ENCODE data around the gene SCYL1.
A peak's percentile ranks its signal among the peaks of the same experiment; 100 is the strongest.

Gene SCYL1

GRCh38 chr11:65488273-65489034 is 36.4 kb upstream of the SCYL1 start:
- DNase-seq (ENCODE audit: low read depth) = no peak
- H3K4me3 ChIP-seq (ENCODE audit: low read depth, low read length) = no peak overlapping the region
- TF ChIP-seq MYC (IDR thresholded peaks at IDR 0.05; ENCODE audit: low read depth, low read length) (no peak), POLR2A (IDR thresholded peaks at IDR 0.05; ENCODE audit: extremely low read depth, insufficient read length) (no peak), CTCF (IDR thresholded peaks at IDR 0.05; ENCODE audit: low read depth, low read length) (no peak)
- TF ChIP-seq, protein P1, sequence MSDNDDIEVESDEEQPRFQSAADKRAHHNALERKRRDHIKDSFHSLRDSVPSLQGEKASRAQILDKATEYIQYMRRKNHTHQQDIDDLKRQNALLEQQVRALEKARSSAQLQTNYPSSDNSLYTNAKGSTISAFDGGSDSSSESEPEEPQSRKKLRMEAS (IDR thresholded peaks at IDR 0.05; ENCODE audit: low read depth, low read length) = no peak

- TF ChIP-seq CTCF (IDR thresholded peaks at IDR 0.05; ENCODE audit: low read depth, low read length) = no peak
- no peak for TF ChIP-seq POLR2A (IDR thresholded peaks at IDR 0.05; ENCODE audit: extremely low read depth, insufficient read length)
- TF ChIP-seq, protein P1 (IDR thresholded peaks at IDR 0.05; ENCODE audit: low read depth, low read length) = no peak
- no peak for TF ChIP-seq MYC (IDR thresholded peaks at IDR 0.05; ENCODE audit: low read depth, low read length)
- H3K4me3 ChIP-seq (ENCODE audit: low read depth, low read length) = no peak overlapping the region
- DNase-seq (ENCODE audit: low read depth) = no peak
These were observed 35.7 kb upstream of the SCYL1 start for GRCh38 chr11:65489035-65489705.

DNA sequence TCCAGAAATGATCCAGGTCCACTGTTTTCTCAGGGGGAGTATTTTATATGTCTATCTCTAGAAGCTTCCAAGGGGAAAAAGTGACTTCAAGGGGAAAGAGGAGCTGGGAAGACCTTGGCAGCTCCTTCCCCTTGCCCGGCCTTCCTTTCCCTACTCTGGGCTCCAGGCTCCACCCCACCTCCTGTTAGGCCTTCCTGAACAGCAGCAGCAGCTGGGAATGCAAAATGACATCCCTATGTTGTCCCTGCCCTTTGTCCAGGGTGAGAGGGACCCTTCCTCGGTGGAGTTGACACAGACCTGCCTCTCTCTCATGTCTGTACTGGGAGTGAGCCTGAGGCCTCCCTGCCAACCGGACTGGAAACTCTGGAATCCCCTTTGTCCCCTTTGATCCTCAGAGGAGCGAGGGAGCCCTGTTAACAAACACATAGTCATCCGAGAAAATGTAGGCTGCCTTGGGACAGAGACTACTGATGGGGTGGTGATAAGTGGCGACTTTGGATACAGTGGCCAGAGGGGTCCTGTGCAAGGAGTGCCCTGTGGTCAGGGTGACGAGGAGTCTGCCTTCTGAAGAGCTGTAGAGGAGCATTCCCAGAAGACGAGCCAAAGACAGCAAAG is 35.1 kb upstream of the SCYL1 start:
- no peak overlapping the region for H3K4me3 ChIP-seq (ENCODE audit: low read depth, low read length)
- no peak for DNase-seq (ENCODE audit: low read depth)
- TF ChIP-seq POLR2A (IDR thresholded peaks at IDR 0.05; ENCODE audit: extremely low read depth, insufficient read length) = no peak
- no peak for TF ChIP-seq CTCF (IDR thresholded peaks at IDR 0.05; ENCODE audit: low read depth, low read length)
- TF ChIP-seq MYC (IDR thresholded peaks at IDR 0.05; ENCODE audit: low read depth, low read length) = no peak
- TF ChIP-seq, protein P1 (IDR thresholded peaks at IDR 0.05; ENCODE audit: low read depth, low read length) = no peak

DNA sequence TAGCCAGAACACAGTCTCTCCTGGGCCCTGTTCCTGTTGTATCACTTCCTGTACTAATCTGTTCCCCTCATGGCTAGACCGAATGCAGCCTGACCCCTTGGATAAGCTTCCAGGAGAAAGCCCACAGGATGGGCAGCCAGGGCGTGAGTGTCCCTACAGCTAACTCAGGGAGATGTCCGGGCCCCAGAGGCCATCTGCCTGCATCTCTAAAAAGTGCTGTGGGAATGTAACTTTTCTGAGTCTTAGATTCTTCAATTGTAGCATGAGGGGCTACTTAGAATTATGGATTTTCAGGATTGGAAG is 33.8 kb upstream of the SCYL1 start:
- TF ChIP-seq CTCF (IDR thresholded peaks at IDR 0.05; ENCODE audit: low read depth, low read length) (no peak), MYC (IDR thresholded peaks at IDR 0.05; ENCODE audit: low read depth, low read length) (no peak), POLR2A (IDR thresholded peaks at IDR 0.05; ENCODE audit: extremely low read depth, insufficient read length) (no peak)
- TF ChIP-seq, protein P1 (IDR thresholded peaks at IDR 0.05; ENCODE audit: low read depth, low read length) = no peak
- DNase-seq (ENCODE audit: low read depth) = no peak
- peak overlapping the region; percentile 8 for H3K4me3 ChIP-seq (ENCODE audit: low read depth, low read length)

DNA sequence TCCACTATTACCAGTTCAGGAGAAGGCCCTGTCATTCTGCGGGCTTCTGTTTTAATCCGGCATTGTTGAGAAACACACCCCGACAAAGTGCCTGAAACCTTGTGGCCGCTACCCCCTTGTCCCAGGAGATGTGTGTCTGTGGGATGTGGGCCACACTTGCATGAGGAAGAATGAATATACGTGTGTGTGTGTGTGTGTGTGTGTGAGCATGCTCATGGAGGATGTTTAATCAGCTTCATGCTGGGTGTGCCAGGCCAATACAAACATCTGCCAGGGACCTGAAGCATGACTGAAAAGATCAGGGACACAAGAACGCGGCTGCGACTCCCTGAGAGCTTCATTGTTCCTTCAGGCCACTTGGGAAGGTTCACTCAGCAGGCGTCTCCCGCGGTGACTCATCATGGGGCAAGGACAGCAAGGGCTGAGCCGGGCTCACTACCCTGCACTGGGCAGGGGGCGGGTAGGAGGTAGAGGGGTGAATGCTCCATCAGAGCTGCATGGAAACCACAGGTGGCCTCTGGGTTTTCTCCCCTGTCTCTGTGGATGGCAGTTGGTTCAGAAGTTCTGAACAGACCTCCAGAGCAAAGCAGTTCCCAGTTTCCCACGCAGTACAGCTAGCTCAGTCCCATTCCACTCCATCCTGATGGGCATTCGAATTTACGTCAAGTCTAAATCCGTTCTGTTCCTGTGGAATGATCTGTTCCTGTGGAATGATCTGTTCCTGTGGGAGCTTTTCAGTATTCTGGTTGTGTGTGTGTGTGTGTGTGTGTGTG is 33.1 kb upstream of the SCYL1 start:
- peak; percentile 96 for DNase-seq (ENCODE audit: low read depth)
- H3K4me3 ChIP-seq (ENCODE audit: low read depth, low read length) = peak overlapping the region; percentile 8
- TF ChIP-seq MYC (IDR thresholded peaks at IDR 0.05; ENCODE audit: low read depth, low read length) (peak; percentile 44; the same call in 1 of the 2 replicates), POLR2A (IDR thresholded peaks at IDR 0.05; ENCODE audit: extremely low read depth, insufficient read length) (no peak), CTCF (IDR thresholded peaks at IDR 0.05; ENCODE audit: low read depth, low read length) (no peak)
- TF ChIP-seq, protein P1 (IDR thresholded peaks at IDR 0.05; ENCODE audit: low read depth, low read length) = peak; percentile 50

All from NB4 (cell line).